ENCODE data around the gene TAF1C. TPM values are rescaled to one million over a fixed set of nuclear protein-coding genes. Genes with fewer than 3 reads are reported as not detected.
A peak's percentile ranks its signal among the peaks of the same experiment; 100 is the strongest.

TAF1C gene
- total and polyA plus RNA-seq, 9 of the 15 experiments (the other 6 are each of a cell fraction or from before 2014, with no cell fraction given), result 1.5 to 74.8 (median 21.0) TPM

DNA sequence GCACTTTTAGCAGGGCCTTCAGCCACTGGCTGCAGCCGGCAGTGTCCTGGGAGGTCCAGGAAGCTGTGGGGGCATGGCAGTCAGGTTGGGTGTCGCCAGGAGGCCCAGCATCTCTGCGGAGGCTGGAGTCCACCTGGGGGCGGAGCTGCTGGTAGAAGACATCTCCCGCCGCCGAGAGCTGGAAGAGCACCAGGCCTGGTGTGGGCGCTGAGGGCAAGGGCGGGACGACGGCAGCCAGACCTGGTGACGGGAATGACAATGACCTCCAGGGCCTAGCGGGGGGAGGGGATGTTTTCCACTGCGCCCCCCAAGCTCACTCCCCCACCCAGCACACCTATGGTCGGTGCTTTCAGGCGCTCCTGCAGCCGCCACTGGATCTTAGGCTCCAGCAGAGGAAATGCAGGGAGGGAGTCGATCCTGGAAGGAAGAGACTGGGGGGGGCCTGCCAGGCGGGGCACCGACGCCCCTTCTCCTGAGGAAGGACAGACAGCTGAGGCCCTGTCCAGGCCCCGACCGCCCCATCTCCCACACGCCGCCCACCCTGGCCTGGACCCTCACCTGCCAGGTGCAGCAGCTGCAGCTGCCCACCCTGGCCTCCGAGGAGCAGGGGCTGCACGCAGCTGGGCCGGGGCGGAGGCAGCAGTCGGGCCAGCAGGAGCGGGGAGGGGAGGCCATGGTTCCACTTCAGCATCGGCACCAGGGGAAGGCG is 7.1 kb downstream of the TAF1C start:
- Histone ChIP-seq H3K27ac (ENCODE audit: extremely low read depth, low read depth, low read length) (no peak overlapping the region), H3K9me1 (ENCODE audit: control insufficient read depth, insufficient read depth, low read length) (peaks cover 11% of the 10 kb centered on the region), H3K9ac (ENCODE audit: insufficient read depth in 1 of 2, low read depth in 2 of 2, low read length in 2 of 2) (no peak overlapping the region), H4K20me1 (replicated peaks; ENCODE audit: control insufficient read depth, insufficient read depth, low read length) (peaks cover 20% of the 10 kb centered on the region), H3K27me3 (ENCODE audit: control insufficient read depth in 2 of 2, insufficient read depth in 2 of 2, low read length in 2 of 2) (no peaks in the 10 kb centered on the region), H3K36me3 (ENCODE audit: control insufficient read depth, insufficient read depth, low read length) (peaks cover 72% of the 10 kb centered on the region; the same call in 2 of the 3 replicates), H3K4me3 (no peak overlapping the region), H3K4me1 (replicated peaks in 1 of 2; ENCODE audit: control insufficient read depth in 2 of 2, insufficient read depth in 2 of 2, low read length in 2 of 2) (peaks cover 4 to 46% of the 10 kb centered on the region in 2 experiments; a peak in 3 of 5 replicates), H3K9me3 (replicated peaks; ENCODE audit: control insufficient read depth, insufficient read depth, low read depth, low read length) (peaks cover 2% of the 10 kb centered on the region; the same call in 1 of the 2 replicates), H3K79me2 (ENCODE audit: control insufficient read depth, insufficient read depth, low read length) (peaks cover 6% of the 10 kb centered on the region; the same call in 2 of the 3 replicates), H2AFZ (ENCODE audit: low read depth, low read length) (no peak overlapping the region), H3K4me2 (ENCODE audit: insufficient read depth, low read length) (no peak overlapping the region)
- no peak for FAIRE-seq
- TF ChIP-seq POLR2G (IDR thresholded peaks at IDR 0.05; ENCODE audit: low read depth, low read length), result peak; percentile 51
- no peak for TF ChIP-seq PHB2 (IDR thresholded peaks at IDR 0.05; ENCODE audit: low read depth)
- no peak for TF ChIP-seq ZNF146 (CRISPR knock-in tag; IDR thresholded peaks at IDR 0.05; ENCODE audit: unreplicated experiment)
- TF ChIP-seq RBFOX2 (IDR thresholded peaks at IDR 0.05; ENCODE audit: low read depth, low read length), result peak; percentile 25
- no peak for TF ChIP-seq ZNF263 (CRISPR knock-in tag; IDR thresholded peaks at IDR 0.05; ENCODE audit: borderline replicate concordance)
- 96% methylated on average over 28 of the region's 33 CpGs for WGBS (ENCODE audit: insufficient coverage, low coverage, missing lambda C conversion rate)
- CTCF ChIA-PET (ENCODE audit: low intra/inter-chr PET ratio), result interaction anchor here (0.8 kb wide), 1 partner anchor 305 kb away, joined by 3 read pairs; no protein-coding TSS in a partner anchor
- no peak for ATAC-seq
- POLR2A ChIA-PET, result interaction anchor here (0.6 to 1.4 kb wide), 5 partner anchors 7 to 271 kb away, joined by 3 to 5 read pairs (median 4); partner anchors contain the start of genes MBTPS1 and TAF1C
- in situ Hi-C loops (cut with MboI) (loop anchor here (10.0 kb wide), 1 partner anchor 225 kb away; the partner anchor contains the start of gene OSGIN1), intact Hi-C loops (cut with micrococcal nuclease) (loop anchor here (5.0 kb wide), 1 partner anchor 222 kb away; no protein-coding TSS in a partner anchor)
- DNase-seq (ENCODE audit: extremely low read depth in 1 of 4, low spot score in 3 of 4), result no peak
- no TSS peak for BruUV-seq (replicated peaks)
